HG02610 (cell line): ENCODE measurements around the gene PLD5.

Experiments
- ATAC-seq: cut with Tn5 transposase; IDR thresholded peaks from one replicate; pipeline ENCODE4 v1.9.1; 2021; ENCODE audit warnings: mild to moderate bottlenecking, moderate library complexity; ENCODE audit not compliant: unreplicated experiment

Gene PLD5

GRCh38 chr1:242524571-242525359 is at the start of gene PLD5:
TSS of gene PLD5 (minus strand) at chr1:242524697.
- ATAC-seq, result no peak

GRCh38 chr1:242569867-242570266 is 45.4 kb upstream of the PLD5 start:
- no peak for ATAC-seq

GRCh38 chr1:242568666-242569065 is 44.2 kb upstream of the PLD5 start:
- ATAC-seq, result no peak

GRCh38 chr1:242567596-242567995 is 43.1 kb upstream of the PLD5 start:
- no peak for ATAC-seq

- ATAC-seq, result no peak
These were observed 32.3 kb upstream of the PLD5 start for GRCh38 chr1:242556759-242557158.

GRCh38 chr1:242556276-242556675 is 31.8 kb upstream of the PLD5 start:
- ATAC-seq, result no peak

- ATAC-seq, result no peak
These were observed 30.1 kb upstream of the PLD5 start for GRCh38 chr1:242554577-242554976.

GRCh38 chr1:242546849-242547729 is 22.6 kb upstream of the PLD5 start:
- no peak for ATAC-seq

GRCh38 chr1:242546441-242546840 is 21.9 kb upstream of the PLD5 start:
- ATAC-seq, result no peak

GRCh38 chr1:242544071-242544470 is 19.6 kb upstream of the PLD5 start:
- no peak for ATAC-seq

GRCh38 chr1:242542271-242542670 is 17.8 kb upstream of the PLD5 start:
- no peak for ATAC-seq

- no peak for ATAC-seq
These were observed 11.5 kb upstream of the PLD5 start for GRCh38 chr1:242535986-242536385.

- ATAC-seq, result no peak
These were observed 10.3 kb upstream of the PLD5 start for GRCh38 chr1:242534753-242535152.

GRCh38 chr1:242530761-242531160 is 6.3 kb upstream of the PLD5 start:
- ATAC-seq, result no peak

- ATAC-seq, result no peak
These were observed 1.3 kb upstream of the PLD5 start for GRCh38 chr1:242525769-242526168.

GRCh38 chr1:242525360-242525722 is 844 bp upstream of the PLD5 start:
- no peak for ATAC-seq

GRCh38 chr1:242523719-242524570 is 552 bp downstream of the PLD5 start:
- no peak for ATAC-seq

- no peak for ATAC-seq
These were observed 1.3 kb downstream of the PLD5 start for GRCh38 chr1:242522996-242523718.

GRCh38 chr1:242522304-242522945 is 2.1 kb downstream of the PLD5 start:
- peak; percentile 60 for ATAC-seq

- no peak for ATAC-seq
These were observed 8.9 kb downstream of the PLD5 start for GRCh38 chr1:242515555-242515954.
